Measurements from ENCODE around the gene TRMT5. TPM values are rescaled to one million over a fixed set of nuclear protein-coding genes. Genes with fewer than 3 reads are reported as not detected.

Gene TRMT5
- total and polyA plus RNA-seq, 8 donors, result 12.4 to 28.1 (median 23.3) TPM

- DNase-seq (no peak), ATAC-seq (no peak)
- H3K36me3 ChIP-seq, result peaks cover 0 to 4% of the 10 kb centered on the region in 2 donors
- no peak overlapping the region for H3K27ac ChIP-seq
- intact Hi-C loops (cut with DNase I), result no loop called here
- no peak for TF ChIP-seq CTCF (IDR thresholded peaks at IDR 0.05)
- H3K4me1 ChIP-seq, result no peaks in the 10 kb centered on the region
- H3K9me3 ChIP-seq, result no peaks in the 10 kb centered on the region
- H3K4me3 ChIP-seq, result no peak overlapping the region
- H3K27me3 ChIP-seq, result no peaks in the 10 kb centered on the region
These were observed 34.9 kb downstream of the TRMT5 start for GRCh38 chr14:60945984-60946383.

GRCh38 chr14:60944204-60944603, 36.7 kb downstream of the TRMT5 start:
- Histone ChIP-seq H3K27ac (no peak overlapping the region), H3K4me3 (no peak overlapping the region), H3K9me3 (no peaks in the 10 kb centered on the region), H3K27me3 (no peaks in the 10 kb centered on the region), H3K4me1 (no peaks in the 10 kb centered on the region), H3K36me3 (peaks cover 0 to 4% of the 10 kb centered on the region in 2 donors)
- intact Hi-C loops (cut with DNase I), result no loop called here
- no peak for ATAC-seq
- no peak for DNase-seq
- TF ChIP-seq CTCF (IDR thresholded peaks at IDR 0.05), result no peak

GRCh38 chr14:60943637-60944032, 37.2 kb downstream of the TRMT5 start:
- intact Hi-C loops (cut with DNase I), result no loop called here
- peaks cover 0 to 4% of the 10 kb centered on the region in 2 donors for H3K36me3 ChIP-seq
- H3K4me1 ChIP-seq, result no peaks in the 10 kb centered on the region
- TF ChIP-seq CTCF (IDR thresholded peaks at IDR 0.05), result no peak
- H3K4me3 ChIP-seq, result no peak overlapping the region
- no peaks in the 10 kb centered on the region for H3K27me3 ChIP-seq
- H3K27ac ChIP-seq, result no peak overlapping the region
- DNase-seq (no peak), ATAC-seq (no peak)
- H3K9me3 ChIP-seq, result no peaks in the 10 kb centered on the region

- H3K36me3 ChIP-seq, result no peaks in the 10 kb centered on the region
- H3K27me3 ChIP-seq, result no peaks in the 10 kb centered on the region
- H3K4me1 ChIP-seq, result no peaks in the 10 kb centered on the region
- TF ChIP-seq CTCF (IDR thresholded peaks at IDR 0.05), result no peak
- ATAC-seq (no peak), DNase-seq (no peak)
- H3K9me3 ChIP-seq, result no peaks in the 10 kb centered on the region
- no peak overlapping the region for H3K4me3 ChIP-seq
- intact Hi-C loops (cut with DNase I), result no loop called here
- H3K27ac ChIP-seq, result no peak overlapping the region
These were observed 45.6 kb downstream of the TRMT5 start for GRCh38 chr14:60935319-60935718.

- intact Hi-C loops (cut with DNase I), result no loop called here
- H3K27ac ChIP-seq, result no peak overlapping the region
- ATAC-seq (no peak), DNase-seq (no peak)
- H3K9me3 ChIP-seq, result no peaks in the 10 kb centered on the region
- no peaks in the 10 kb centered on the region for H3K36me3 ChIP-seq
- H3K4me1 ChIP-seq, result no peaks in the 10 kb centered on the region
- no peak overlapping the region for H3K4me3 ChIP-seq
- no peak for TF ChIP-seq CTCF (IDR thresholded peaks at IDR 0.05)
- no peaks in the 10 kb centered on the region for H3K27me3 ChIP-seq
These were observed 46.8 kb downstream of the TRMT5 start for GRCh38 chr14:60933920-60934655.

Data from left lung (tissue), 10 donors.